IMR-90 (cell line): ENCODE measurements around the gene BFSP1. TPM values are rescaled to one million over a fixed set of nuclear protein-coding genes. Genes with fewer than 3 reads are reported as not detected.

ENCODE experiments used
- ATAC-seq: fragments of 200-7000 bp; cut with Tn5 transposase; 2 replicates; pipeline ENCODE4 v1.9.1; 2020; ENCODE audit warnings: low read depth, mild to moderate bottlenecking, moderate library complexity
- BruUV-seq: library from RNA; stranded (reverse); fragments of 400-500 nt; replicated peaks from 2 replicates; lab custom pipeline; 2021; lab: Mats Ljungman, UMichigan
- CTCF ChIA-PET: fragments of 300-600 bp; formaldehyde crosslinking; extraction: SDS; loops from one replicate; lab custom pipeline; 2021; ENCODE audit warnings: antibody characterized with exemption; lab: Yijun Ruan, JAX
- POLR2A ChIA-PET: fragments of 300-600 bp; sonication (Branson Sonifier 250); formaldehyde crosslinking; loops from one replicate; lab custom pipeline; 2022; ENCODE audit warnings: antibody characterized with exemption; ENCODE audit not compliant: unreplicated experiment; lab: Charles Lee
- DNase-seq: peaks from one replicate; pipeline ENCODE4 v3.0.0; 2013
- H2AFZ ChIP-seq: replicated peaks from 2 replicates; pipeline ENCODE3; 2013; ENCODE audit warnings: low read length, mild to moderate bottlenecking; ENCODE audit not compliant: poor library complexity
- H2AK5ac ChIP-seq: 2 replicates; pipeline ENCODE4 v1.6.1; 2013; ENCODE audit warnings: low read depth, low read length, inconsistent platforms
- H2AK9ac ChIP-seq: replicated peaks from 2 replicates; pipeline ENCODE3; 2013; ENCODE audit warnings: mild to moderate bottlenecking, low read depth, low read length, moderate library complexity; ENCODE audit not compliant: poor library complexity
- H2BK120ac ChIP-seq: 2 replicates; pipeline ENCODE4 v1.6.1; 2013; ENCODE audit warnings: low read depth, low read length, inconsistent platforms
- H2BK15ac ChIP-seq: 3 replicates; pipeline ENCODE4 v1.6.1; 2013; ENCODE audit warnings: low read depth, low read length, inconsistent platforms
- H2BK20ac ChIP-seq: 2 replicates; pipeline ENCODE4 v1.6.1; 2013; ENCODE audit warnings: low read depth, mild to moderate bottlenecking, inconsistent platforms, low read length, moderate library complexity
- H2BK5ac ChIP-seq: 2 replicates; pipeline ENCODE4 v1.6.1; 2013; ENCODE audit warnings: mild to moderate bottlenecking, low read depth, low read length, inconsistent platforms; ENCODE audit not compliant: poor library complexity, severe bottlenecking
- H3K14ac ChIP-seq: replicated peaks from 2 replicates; pipeline ENCODE4 v1.6.1; 2013; ENCODE audit warnings: low read depth, low read length, inconsistent platforms
- H3K18ac ChIP-seq: 2 replicates; pipeline ENCODE4 v1.6.1; 2013; ENCODE audit warnings: low read depth, low read length, control low read depth
- H3K23ac ChIP-seq: 2 replicates; pipeline ENCODE4 v1.6.1; 2013; ENCODE audit warnings: low read depth, low read length, inconsistent platforms
- H3K27ac ChIP-seq: 2 replicates; pipeline ENCODE4 v1.5.1; 2013; ENCODE audit warnings: mild to moderate bottlenecking, control low read depth, low read length; ENCODE audit not compliant: insufficient read depth
- H3K27me3 ChIP-seq: 2 replicates; pipeline ENCODE4 v1.6.1; 2013; ENCODE audit warnings: low read length; ENCODE audit not compliant: control insufficient read depth, insufficient read depth
- H3K36me3 ChIP-seq: 2 replicates; pipeline ENCODE4 v1.6.1; 2013; ENCODE audit warnings: low read length, mixed read lengths; ENCODE audit not compliant: control insufficient read depth, insufficient read depth
- H3K4ac ChIP-seq: 2 replicates; pipeline ENCODE4 v1.6.1; 2013; ENCODE audit warnings: low read depth, low read length, inconsistent platforms
- H3K4me1 ChIP-seq: 2 replicates; pipeline ENCODE4 v1.6.1; 2013; ENCODE audit warnings: low read length, mixed read lengths; ENCODE audit not compliant: control insufficient read depth, insufficient read depth
- H3K4me2 ChIP-seq: 2 replicates; pipeline ENCODE4 v1.6.1; 2013; ENCODE audit warnings: low read depth, mild to moderate bottlenecking, control low read depth, low read length, moderate library complexity
- H3K4me3 ChIP-seq: 2 replicates; pipeline ENCODE4 v1.5.1; 2013; ENCODE audit warnings: low read depth, mild to moderate bottlenecking, control low read depth, low read length, moderate library complexity; ENCODE audit not compliant: insufficient read depth
- H3K56ac ChIP-seq: 2 replicates; pipeline ENCODE4 v1.6.1; 2013; ENCODE audit warnings: low read length, inconsistent platforms; ENCODE audit not compliant: insufficient read depth; ENCODE audit errors: extremely low read depth
- H3K79me1 ChIP-seq, 2 experiments: 2 replicates each; pipeline ENCODE4 v1.6.1; 2013; ENCODE audit warnings: low read length in 2 of 2, inconsistent platforms in 1 of 2, low read depth in 1 of 2
- H3K9ac ChIP-seq: 2 replicates; pipeline ENCODE4 v1.6.1; 2013; ENCODE audit warnings: low read depth, low read length, control low read depth
- H3K9me1 ChIP-seq: 2 replicates; pipeline ENCODE4 v1.6.1; 2013; ENCODE audit warnings: low read length, inconsistent platforms; ENCODE audit not compliant: insufficient read depth
- H3K9me3 ChIP-seq: 2 replicates; pipeline ENCODE4 v1.6.1; 2013; ENCODE audit warnings: low read length; ENCODE audit not compliant: control insufficient read depth, insufficient read depth
- H4K20me1 ChIP-seq: 2 replicates; pipeline ENCODE4 v1.6.1; 2013; ENCODE audit warnings: low read length, inconsistent platforms; ENCODE audit not compliant: insufficient read depth
- H4K5ac ChIP-seq: 2 replicates; pipeline ENCODE4 v1.6.1; 2013; ENCODE audit warnings: mild to moderate bottlenecking, low read depth, low read length, control low read depth
- H4K8ac ChIP-seq, 2 experiments: 2 replicates each; pipeline ENCODE4 v1.6.1; 2013; ENCODE audit warnings: low read depth in 2 of 2, low read length in 2 of 2, control low read depth in 1 of 2, inconsistent platforms in 1 of 2
- H4K91ac ChIP-seq: 2 replicates; pipeline ENCODE4 v1.6.1; 2013; ENCODE audit warnings: low read depth, low read length, inconsistent platforms; ENCODE audit not compliant: insufficient read depth
- MAZ ChIP-seq: IDR thresholded peaks from 2 replicates; pipeline ENCODE4 v1.6.1; 2012; ENCODE audit warnings: low read depth, mild to moderate bottlenecking, low read length, improper control_type of control experiment, moderate library complexity, borderline replicate concordance
- NFE2L2 ChIP-seq: fragments of 150-350 bp; IDR thresholded peaks from 2 replicates; pipeline ENCODE4 v1.6.1; 2016; ENCODE audit warnings: low read depth, mild to moderate bottlenecking, low read length
- POLR2A ChIP-seq: IDR thresholded peaks from 2 replicates; pipeline ENCODE4 v1.6.1; 2012; ENCODE audit warnings: mild to moderate bottlenecking, low read depth, low read length
- WGBS, 2 experiments: methylation state at CpG; one replicate each; pipeline versions ENCODE4 v1.1.5 to v1.1.7; 2013; ENCODE audit warnings: missing lambda C conversion rate in 2 of 2; ENCODE audit not compliant: insufficient read length in 1 of 2; ENCODE audit errors: extremely low coverage in 2 of 2; 5-methylcytosine and 5-hydroxymethylcytosine counted together
- dilution Hi-C: fragments of 300-500 bp; cut with HindIII; formaldehyde crosslinking; loops from one replicate; pipeline ENCODE4 v1.14.3; 2018; ENCODE audit warnings: low sequenced_read_pairs; ENCODE audit not compliant: unreplicated experiment
- in situ Hi-C: fragments of 300-500 bp; cut with MboI; formaldehyde crosslinking; loops from 3 replicates; pipeline ENCODE4 v1.14.3; 2019; ENCODE audit warnings: low sequenced_read_pairs, inconsistent platforms, mixed read lengths
- intact Hi-C: fragments of 100-400 bp; cut with micrococcal nuclease; formaldehyde crosslinking; loops from 2 replicates; pipeline ENCODE4 v1.10.0; 2022
- polyA plus RNA-seq, 3 experiments: library from polyadenylated mRNA; depleted of rRNA; stranded (reverse); fragments of >200 nt; gene quantifications; 2 replicates each; pipeline ENCODE4 v1.2.3, GENCODE V29; 2012; ENCODE audit warnings: low replicate concordance in 1 of 3
- total RNA-seq: library from RNA; depleted of rRNA; stranded (reverse); fragments of >200 nt; gene quantifications from 2 replicates; pipeline ENCODE4 v1.2.3, GENCODE V29; 2012
- TF ChIP-seq, protein P1 (sequence below): fragments of 150-350 bp; IDR thresholded peaks from 2 replicates; pipeline ENCODE4 v1.6.1; 2016; ENCODE audit warnings: low read depth, mild to moderate bottlenecking, low read length, moderate library complexity, borderline replicate concordance

The BFSP1 gene
- total and polyA plus RNA-seq, 2 of the 4 experiments (the other 2 are of a cell fraction) = 1.1 to 2.0 TPM

DNA sequence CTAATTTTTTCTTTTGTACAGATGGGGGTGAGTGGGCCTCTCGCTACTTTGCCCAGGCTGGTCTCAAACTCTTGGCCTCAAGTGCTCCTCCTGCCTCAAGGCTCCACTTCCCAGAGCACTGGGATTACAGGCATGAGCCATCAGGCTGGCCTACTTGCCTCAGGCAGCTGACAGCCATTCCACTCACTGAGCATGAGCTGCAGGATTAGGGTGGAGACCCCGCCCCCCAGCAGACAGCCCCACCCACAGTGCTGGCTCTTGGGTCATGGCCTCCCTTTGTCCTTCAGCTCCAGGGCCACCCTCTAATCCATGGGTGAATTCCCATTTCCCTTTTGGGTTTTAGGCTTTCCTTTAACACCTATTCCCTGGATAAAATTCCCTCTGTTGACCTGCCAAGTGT, 82.1 kb downstream of the BFSP1 start:
- no peak overlapping the region for H3K18ac ChIP-seq
- H2AK5ac ChIP-seq = no peak overlapping the region
- no peaks in the 10 kb centered on the region for H3K79me1 ChIP-seq
- H3K4me1 ChIP-seq = no peaks in the 10 kb centered on the region
- no peak overlapping the region for H3K4me2 ChIP-seq
- no peak overlapping the region for H3K23ac ChIP-seq
- ATAC-seq = no peak
- H4K5ac ChIP-seq = no peak overlapping the region
- no peak overlapping the region for H2AK9ac ChIP-seq
- no peaks in the 10 kb centered on the region for H4K20me1 ChIP-seq
- no peak overlapping the region for H3K4me3 ChIP-seq
- ChIA-PET POLR2A (no interaction called here), CTCF (interaction anchor here (1.0 kb wide), 1 partner anchor 669 kb away, joined by 3 read pairs; no protein-coding TSS in a partner anchor)
- no peak overlapping the region for H4K91ac ChIP-seq
- H3K4ac ChIP-seq = no peak overlapping the region
- no peak overlapping the region for H2BK20ac ChIP-seq
- H2BK5ac ChIP-seq = no peak overlapping the region
- H3K14ac ChIP-seq = no peak overlapping the region
- H3K9ac ChIP-seq = no peak overlapping the region
- 0 out of 2 replicates have a peak, but pooled peaks cover 1% of the 10 kb centered on the region for H3K9me3 ChIP-seq
- H3K27ac ChIP-seq = no peak overlapping the region
- no peaks in the 10 kb centered on the region for H3K36me3 ChIP-seq
- DNase-seq = no peak
- H4K8ac ChIP-seq = no peak overlapping the region
- no peaks in the 10 kb centered on the region for H3K9me1 ChIP-seq
- intact Hi-C loops (no loop called here), in situ Hi-C loops (no loop called here), dilution Hi-C loops (no loop called here)
- no CpG with 5 or more reads among the region's 2 CpGs for WGBS, 2 experiments
- no peak overlapping the region for H2AFZ ChIP-seq
- BruUV-seq = no TSS peak
- TF ChIP-seq NFE2L2 = no peak
- no peak for TF ChIP-seq POLR2A
- TF ChIP-seq, protein P1, sequence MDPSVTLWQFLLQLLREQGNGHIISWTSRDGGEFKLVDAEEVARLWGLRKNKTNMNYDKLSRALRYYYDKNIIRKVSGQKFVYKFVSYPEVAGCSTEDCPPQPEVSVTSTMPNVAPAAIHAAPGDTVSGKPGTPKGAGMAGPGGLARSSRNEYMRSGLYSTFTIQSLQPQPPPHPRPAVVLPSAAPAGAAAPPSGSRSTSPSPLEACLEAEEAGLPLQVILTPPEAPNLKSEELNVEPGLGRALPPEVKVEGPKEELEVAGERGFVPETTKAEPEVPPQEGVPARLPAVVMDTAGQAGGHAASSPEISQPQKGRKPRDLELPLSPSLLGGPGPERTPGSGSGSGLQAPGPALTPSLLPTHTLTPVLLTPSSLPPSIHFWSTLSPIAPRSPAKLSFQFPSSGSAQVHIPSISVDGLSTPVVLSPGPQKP = no peak
- TF ChIP-seq MAZ = no peak
- no peak overlapping the region for H2BK120ac ChIP-seq
- no peak overlapping the region for H2BK15ac ChIP-seq
- H3K56ac ChIP-seq = no peak overlapping the region
- H3K27me3 ChIP-seq = peaks cover 24% of the 10 kb centered on the region
